ENCODE results near the gene TSGA10.
"Not testable (repeated sequence)": the region's sequence is repeated elsewhere in the genome, so short reads cannot be mapped to it uniquely, and the experiment has no call there.

Gene TSGA10

GRCh38 chr2:99153921-99154604 is 679 bp downstream of the TSGA10 start:
- no peak for DNase-seq

DNA sequence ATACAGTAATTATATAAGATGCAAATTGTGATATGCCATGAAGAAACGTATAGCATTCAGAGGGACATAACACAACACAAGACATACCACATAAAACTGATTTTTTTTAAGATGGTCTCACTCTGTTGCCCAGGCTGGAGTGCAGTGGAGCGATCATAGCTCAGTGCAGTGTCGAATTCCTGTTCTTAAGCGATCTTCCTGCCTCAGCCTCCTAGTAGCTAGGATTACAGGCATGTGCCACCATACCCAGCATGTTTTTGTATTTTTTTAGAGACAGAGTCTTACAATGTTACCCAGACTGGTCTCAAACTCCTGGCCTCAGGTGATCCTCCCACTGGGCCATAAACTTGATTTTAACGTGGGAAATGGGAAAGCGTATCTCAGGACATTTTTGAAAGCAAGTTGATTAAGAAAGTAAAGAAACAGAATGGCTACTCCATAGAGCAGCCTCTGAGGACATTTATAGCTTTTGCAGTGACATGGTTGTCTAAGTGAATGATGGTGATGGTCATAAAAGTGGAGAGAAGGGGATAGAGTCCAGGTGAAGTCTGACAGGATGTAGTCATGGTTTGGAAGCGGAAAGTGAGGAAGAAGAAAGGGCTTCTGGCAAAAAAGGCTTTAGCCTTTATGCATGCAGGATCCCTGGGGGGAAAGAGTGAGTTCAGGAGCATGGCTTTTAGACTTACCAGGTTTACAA is 2.4 kb downstream of the TSGA10 start:
- no peak for DNase-seq

DNA sequence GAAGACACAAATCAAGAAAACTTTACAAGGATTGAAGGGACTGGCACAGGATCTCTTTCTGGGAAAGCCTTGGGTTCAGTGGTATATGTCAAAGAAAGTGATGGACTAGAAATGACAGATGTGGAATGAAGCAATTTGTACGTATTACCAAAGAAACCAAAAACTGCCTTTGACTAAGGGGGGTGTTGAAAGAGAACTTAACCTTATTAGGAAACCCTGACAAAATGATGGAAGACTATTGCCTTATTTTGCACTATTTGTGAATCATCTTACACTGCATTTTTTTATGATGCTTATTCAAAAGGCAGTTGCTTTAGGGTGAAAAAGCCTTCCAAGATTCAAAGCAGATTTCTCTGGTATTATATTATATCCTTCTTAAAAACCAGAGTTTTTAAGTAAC is 4.0 kb downstream of the TSGA10 start:
- peak; percentile 84 for DNase-seq

GRCh38 chr2:99141110-99142108 is 13.3 kb downstream of the TSGA10 start, which contains the start of gene C2orf15:
Gene C2orf15, plus strand, starts transcription at chr2:99141707. Its CDS starts 8,852 bp downstream, at chr2:99150559.
- DNase-seq, result peak; percentile 91

DNA sequence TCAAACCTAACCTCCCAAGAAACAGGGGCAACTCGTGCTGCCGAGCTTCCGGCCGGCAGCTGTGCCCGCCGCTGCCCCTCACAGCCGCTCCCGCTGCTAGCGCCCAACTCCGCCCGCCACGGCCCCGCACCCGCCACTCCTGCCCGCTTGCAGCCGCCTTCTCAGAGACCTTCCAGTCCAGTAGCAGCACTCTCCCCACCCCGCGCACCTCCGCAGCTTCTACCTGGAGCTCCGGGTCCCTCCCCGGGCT is 14.0 kb downstream of the TSGA10 start:
- peak; percentile 48 for DNase-seq

- no peak for DNase-seq
Observed at GRCh38 chr2:99140056-99140859, 14.5 kb downstream of the TSGA10 start.

DNA sequence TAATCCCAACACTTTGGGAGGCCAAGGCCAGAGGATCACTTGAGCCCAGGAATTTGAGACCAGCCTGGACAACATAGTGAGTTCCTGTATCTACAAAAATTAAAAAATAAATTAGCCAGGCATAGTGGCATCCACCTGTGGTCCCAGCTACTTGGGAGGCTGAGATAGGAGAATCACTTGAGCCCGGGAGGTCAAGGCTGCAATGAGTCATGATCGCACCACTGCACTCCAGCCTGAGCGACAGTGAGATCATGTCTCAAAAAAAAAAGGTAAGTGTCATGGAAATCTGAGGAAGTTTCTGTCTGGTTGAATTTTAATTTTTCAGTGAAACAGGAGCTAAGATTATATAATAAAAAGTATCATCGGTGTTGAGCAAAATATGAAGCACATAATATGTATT is 15.7 kb downstream of the TSGA10 start:
- DNase-seq, result no peak

DNA sequence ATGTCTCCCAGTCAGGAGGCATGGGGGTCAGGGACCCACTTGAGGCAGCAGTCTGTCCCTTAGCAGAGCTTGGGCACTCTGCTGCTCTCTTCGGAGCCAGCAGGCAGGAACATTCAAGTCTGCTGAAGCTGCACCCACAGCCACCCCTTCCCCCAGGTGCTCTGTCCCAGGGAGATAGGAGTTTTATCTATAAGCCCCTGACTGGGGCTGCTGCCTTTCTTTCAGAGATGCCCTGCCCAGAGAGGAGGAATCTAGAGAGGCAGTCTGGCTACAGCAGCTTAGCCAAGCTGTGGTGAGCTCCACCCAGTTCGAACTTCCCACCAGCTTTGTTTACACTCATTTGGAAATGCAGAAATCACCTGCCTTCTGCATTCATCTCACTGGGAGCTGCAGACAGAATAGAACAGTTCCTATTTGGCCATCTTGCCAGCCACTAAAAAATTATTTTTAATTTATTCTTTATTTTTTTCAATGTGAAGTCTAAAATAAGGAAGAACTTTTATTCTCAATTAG is 19.6 kb downstream of the TSGA10 start:
- not testable (repeated sequence) for DNase-seq

GRCh38 chr2:99127981-99128380 is 26.8 kb downstream of the TSGA10 start:
- DNase-seq, result no peak

GRCh38 chr2:99112617-99113016 is 42.1 kb downstream of the TSGA10 start:
- DNase-seq, result no peak

GRCh38 chr2:99111945-99112344 is 42.8 kb downstream of the TSGA10 start:
- no peak for DNase-seq

- DNase-seq, result no peak
Observed at GRCh38 chr2:99111236-99111635, 43.5 kb downstream of the TSGA10 start.

GRCh38 chr2:99106913-99107312 is 47.8 kb downstream of the TSGA10 start:
- DNase-seq, result peak; percentile 42

DNA sequence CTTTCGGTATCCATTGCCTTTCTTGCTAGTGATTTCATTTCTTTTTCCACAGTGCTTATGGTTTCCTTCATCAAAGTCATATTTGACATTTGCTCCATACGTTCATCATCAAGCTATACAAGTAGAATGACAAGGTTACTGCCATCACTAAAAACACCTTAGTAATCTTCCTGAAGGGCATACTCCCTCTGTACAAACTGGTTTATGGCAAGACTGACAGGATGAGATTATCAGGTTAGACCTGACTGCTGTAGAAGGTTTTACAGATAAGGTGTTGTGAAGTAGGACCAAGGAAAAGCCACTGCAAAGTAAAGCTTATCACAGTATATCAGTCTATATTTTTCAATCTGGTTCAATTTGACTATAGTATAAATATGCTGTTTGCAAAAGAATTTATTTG is 50.7 kb downstream of the TSGA10 start:
- no peak for DNase-seq

DNA sequence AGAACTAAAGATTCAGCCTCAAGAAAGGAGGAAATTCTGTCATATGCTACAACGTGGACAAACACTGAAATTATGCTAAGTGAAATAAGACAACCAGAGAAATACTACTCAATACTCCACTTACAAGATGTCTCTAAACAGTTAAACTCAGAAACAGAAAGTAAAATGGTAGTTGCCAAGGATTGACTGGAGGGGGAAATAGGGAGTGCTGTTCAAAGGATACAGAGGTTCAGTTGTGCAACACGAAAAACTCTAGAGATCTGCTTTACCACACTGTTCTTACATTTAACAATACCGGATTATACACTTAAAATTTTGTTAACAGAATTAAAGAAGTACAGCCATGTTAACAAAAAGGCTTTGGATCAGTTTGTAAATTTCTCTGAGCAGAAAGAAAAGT is 53.0 kb downstream of the TSGA10 start:
- peak; percentile 55 for DNase-seq

GRCh38 chr2:99096728-99097127 is 58.0 kb downstream of the TSGA10 start:
- DNase-seq, result no peak

DNA sequence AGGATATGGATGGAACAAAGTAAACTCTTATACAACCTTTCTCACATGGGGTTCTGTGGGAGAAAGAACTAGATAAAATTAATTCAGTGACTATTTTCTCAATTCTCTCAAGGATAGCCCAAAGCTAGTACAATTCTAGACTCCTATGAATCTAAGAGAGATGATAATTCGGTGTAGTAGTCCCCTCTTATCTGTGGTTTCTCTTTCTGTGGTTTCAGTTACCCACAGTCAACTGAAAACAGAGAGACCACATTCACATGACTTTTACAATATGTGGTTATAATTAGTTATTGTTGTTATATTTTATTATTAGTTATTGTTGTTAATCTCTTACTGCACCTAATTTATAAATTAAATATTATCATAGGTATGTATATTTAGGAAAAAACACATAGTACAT is 66.7 kb downstream of the TSGA10 start:
- no peak for DNase-seq

DNA sequence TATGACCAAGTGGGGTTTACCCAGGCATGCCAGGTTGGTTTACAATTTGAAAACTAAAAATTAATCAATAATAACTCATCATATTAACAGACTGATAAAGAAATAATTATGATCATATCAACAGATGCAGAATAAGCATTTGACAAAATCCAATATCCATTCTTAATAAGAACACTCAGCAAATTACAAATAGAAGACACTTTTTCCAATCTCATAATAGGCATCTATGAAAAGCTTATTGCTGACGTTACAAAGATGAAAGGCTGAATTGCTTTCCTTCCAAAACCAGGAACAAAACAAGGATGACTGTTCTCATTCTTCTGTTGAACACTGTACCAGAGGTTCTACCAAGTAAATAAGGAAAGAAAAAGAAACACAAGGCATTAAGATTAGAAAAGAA is 68.4 kb downstream of the TSGA10 start:
- no peak for DNase-seq

- peak; percentile 24 for DNase-seq
Observed at GRCh38 chr2:99085421-99085820, 69.3 kb downstream of the TSGA10 start.

- no peak for DNase-seq
Observed at GRCh38 chr2:99084256-99084655, 70.5 kb downstream of the TSGA10 start.

- DNase-seq, result no peak
Observed at GRCh38 chr2:99081891-99082290, 72.9 kb downstream of the TSGA10 start.

DNA sequence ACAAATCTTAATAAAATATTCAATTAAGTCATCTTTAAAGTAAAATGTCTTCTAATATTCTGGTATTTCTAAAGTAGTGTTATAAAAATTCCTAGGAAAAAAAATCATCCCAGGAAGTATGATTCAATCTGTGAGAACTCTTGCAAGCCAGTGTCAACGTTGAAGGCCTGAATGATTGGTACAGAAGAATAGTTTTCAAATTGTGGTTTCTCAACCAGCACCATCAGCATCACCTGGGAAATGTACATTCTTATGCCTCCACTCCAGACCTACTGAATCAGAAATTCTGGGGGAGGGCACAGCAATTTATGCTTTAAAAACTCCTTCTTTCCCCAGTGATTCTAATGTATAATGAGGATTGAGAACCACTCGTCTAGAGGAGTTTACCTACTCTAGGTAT is 75.5 kb downstream of the TSGA10 start:
- no peak for DNase-seq

DNA sequence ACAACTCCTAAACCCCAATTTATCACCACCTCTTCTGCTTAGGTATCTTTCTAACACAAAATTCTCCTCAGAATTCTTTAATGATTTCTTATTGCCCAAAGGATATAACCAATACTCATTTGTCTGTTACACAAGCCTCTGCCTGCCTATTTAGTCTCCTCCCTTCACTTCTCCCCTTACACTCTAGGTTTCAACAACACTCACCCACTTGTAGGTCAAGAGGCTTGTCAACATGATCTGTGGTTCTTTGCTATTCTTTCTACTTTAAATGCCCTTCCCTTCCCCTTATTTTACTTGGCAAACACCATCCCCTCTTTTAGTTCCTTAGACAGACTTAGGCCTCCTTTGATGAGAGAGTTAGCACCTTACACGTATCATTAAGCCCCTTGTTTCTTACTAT is 82.2 kb downstream of the TSGA10 start:
- no peak for DNase-seq
